WERI-Rb-1 (cell line): ENCODE results near the gene GRB7.

Source experiments
- DNase-seq: peaks from one replicate; pipeline ENCODE4 v3.0.0-alpha.2; 2020
- H3K27ac ChIP-seq: fragments of 250-450 bp; sonication (Bioruptor Pico); 2 replicates; pipeline ENCODE4 v1.5.1; 2020; ENCODE audit warnings: mild to moderate bottlenecking, moderate library complexity
- H3K27me3 ChIP-seq: fragments of 250-450 bp; sonication (Bioruptor Pico); 2 replicates; pipeline ENCODE4 v1.5.1; 2021; ENCODE audit warnings: mild to moderate bottlenecking, low read depth, moderate library complexity; ENCODE audit not compliant: insufficient read depth, severe bottlenecking
- H3K36me3 ChIP-seq: fragments of 250-450 bp; sonication (Bioruptor Pico); 2 replicates; pipeline ENCODE4 v1.5.1; 2020; ENCODE audit warnings: mild to moderate bottlenecking, moderate library complexity
- H3K4me3 ChIP-seq: 2 replicates; pipeline ENCODE4 v1.5.1; 2011; ENCODE audit warnings: low read depth, mild to moderate bottlenecking, control low read depth, low read length
- H3K9me3 ChIP-seq: fragments of 250-450 bp; sonication (Bioruptor Pico); 2 replicates; pipeline ENCODE4 v1.5.1; 2021; ENCODE audit warnings: mild to moderate bottlenecking, moderate library complexity; ENCODE audit not compliant: severe bottlenecking
- TF ChIP-seq, protein P1 (sequence below): IDR thresholded peaks from 2 replicates; pipeline ENCODE4 v1.5.1; 2011; ENCODE audit warnings: low read depth, mild to moderate bottlenecking, control low read depth, inconsistent platforms, low read length

Gene GRB7

DNA sequence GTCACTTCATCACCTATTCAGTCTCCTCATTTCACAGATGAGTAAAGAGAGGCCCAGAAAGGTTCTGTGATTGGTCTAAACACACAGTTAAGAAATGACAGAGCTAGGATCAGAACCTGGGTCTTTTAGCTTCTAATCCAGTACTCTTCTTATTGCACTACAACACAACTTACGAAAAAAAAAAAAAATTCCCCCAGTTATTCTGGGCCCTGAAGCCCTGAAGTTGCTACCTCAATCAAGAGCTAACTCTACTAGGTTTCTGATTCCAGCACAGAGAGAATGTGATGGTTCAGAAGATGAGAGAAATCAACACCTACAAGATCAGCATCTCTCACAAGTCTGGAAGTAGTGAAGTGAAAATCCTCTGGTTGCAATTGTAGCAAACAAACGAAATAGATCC, 37.3 kb downstream of the GRB7 start:
- TF ChIP-seq, protein P1, sequence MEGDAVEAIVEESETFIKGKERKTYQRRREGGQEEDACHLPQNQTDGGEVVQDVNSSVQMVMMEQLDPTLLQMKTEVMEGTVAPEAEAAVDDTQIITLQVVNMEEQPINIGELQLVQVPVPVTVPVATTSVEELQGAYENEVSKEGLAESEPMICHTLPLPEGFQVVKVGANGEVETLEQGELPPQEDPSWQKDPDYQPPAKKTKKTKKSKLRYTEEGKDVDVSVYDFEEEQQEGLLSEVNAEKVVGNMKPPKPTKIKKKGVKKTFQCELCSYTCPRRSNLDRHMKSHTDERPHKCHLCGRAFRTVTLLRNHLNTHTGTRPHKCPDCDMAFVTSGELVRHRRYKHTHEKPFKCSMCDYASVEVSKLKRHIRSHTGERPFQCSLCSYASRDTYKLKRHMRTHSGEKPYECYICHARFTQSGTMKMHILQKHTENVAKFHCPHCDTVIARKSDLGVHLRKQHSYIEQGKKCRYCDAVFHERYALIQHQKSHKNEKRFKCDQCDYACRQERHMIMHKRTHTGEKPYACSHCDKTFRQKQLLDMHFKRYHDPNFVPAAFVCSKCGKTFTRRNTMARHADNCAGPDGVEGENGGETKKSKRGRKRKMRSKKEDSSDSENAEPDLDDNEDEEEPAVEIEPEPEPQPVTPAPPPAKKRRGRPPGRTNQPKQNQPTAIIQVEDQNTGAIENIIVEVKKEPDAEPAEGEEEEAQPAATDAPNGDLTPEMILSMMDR, result no peak
- no peaks in the 10 kb centered on the region for H3K36me3 ChIP-seq
- H3K27ac ChIP-seq, result no peak overlapping the region
- no peaks in the 10 kb centered on the region for H3K9me3 ChIP-seq
- H3K27me3 ChIP-seq, result no peaks in the 10 kb centered on the region
- no peak for DNase-seq
- no peak overlapping the region for H3K4me3 ChIP-seq

DNA sequence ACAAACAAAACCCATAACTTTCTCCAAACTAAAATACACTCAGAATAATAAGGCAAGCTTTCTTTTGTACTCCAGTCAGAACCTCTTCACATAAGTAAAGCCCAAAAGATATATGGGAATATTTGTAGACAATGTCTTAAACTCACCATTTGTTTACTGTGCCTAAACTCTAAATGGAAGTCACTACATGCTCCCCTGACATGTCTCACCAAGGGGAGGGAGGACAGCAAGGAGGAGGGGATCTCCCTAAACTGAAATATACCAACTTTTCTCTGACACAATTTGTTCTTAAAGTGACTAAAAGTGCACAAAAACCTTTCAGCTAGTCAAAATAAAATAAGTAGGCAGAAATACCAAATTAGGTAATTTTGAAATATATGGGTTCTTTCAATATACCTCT, 38.5 kb downstream of the GRB7 start:
- Histone ChIP-seq H3K36me3 (no peaks in the 10 kb centered on the region), H3K27ac (no peak overlapping the region), H3K9me3 (no peaks in the 10 kb centered on the region), H3K4me3 (no peak overlapping the region), H3K27me3 (no peaks in the 10 kb centered on the region)
- TF ChIP-seq, protein P1, result no peak
- no peak for DNase-seq

DNA sequence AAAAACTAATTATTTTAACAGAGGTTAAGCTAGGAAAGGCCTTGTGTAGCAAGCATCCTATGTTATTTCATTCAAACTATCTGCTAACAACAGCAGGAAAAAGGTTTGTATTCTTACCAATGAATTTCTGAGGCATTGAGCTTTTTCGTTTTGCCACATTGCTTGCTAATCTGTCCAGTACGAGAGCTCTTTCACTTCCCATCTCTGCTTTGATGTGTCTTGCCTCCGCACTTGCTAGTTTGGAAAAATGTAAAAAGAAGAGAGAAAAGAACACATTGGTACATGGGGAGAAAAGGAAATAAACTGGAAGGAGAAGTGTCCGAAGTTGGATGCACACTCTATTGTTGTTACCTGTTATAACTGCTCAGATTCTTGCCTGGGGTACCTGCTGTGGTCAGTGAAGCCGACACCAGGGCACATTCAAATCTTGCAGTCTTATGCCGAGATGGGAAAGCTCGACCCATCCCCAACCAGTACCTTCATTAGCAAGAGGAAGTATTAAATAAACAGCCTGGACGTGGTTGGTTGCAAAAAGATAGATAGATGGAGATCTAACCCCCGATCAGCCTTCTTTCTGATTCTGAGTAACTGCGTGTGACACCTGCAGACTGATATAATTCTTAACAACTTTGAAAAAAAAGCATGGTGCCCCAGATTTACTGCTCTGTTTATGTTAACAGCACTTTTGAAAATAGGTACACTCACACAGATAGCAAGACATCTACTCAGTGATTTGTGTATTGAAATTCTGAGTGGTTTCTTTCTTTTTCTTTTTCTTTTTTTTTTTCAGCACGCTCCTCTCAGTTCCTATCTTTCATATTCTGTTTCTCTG, 40.0 kb downstream of the GRB7 start:
- no peak for DNase-seq
- no peak overlapping the region for H3K27ac ChIP-seq
- H3K9me3 ChIP-seq, result no peaks in the 10 kb centered on the region
- H3K27me3 ChIP-seq, result no peaks in the 10 kb centered on the region
- no peak overlapping the region for H3K4me3 ChIP-seq
- H3K36me3 ChIP-seq, result no peaks in the 10 kb centered on the region
- TF ChIP-seq, protein P1, result no peak

DNA sequence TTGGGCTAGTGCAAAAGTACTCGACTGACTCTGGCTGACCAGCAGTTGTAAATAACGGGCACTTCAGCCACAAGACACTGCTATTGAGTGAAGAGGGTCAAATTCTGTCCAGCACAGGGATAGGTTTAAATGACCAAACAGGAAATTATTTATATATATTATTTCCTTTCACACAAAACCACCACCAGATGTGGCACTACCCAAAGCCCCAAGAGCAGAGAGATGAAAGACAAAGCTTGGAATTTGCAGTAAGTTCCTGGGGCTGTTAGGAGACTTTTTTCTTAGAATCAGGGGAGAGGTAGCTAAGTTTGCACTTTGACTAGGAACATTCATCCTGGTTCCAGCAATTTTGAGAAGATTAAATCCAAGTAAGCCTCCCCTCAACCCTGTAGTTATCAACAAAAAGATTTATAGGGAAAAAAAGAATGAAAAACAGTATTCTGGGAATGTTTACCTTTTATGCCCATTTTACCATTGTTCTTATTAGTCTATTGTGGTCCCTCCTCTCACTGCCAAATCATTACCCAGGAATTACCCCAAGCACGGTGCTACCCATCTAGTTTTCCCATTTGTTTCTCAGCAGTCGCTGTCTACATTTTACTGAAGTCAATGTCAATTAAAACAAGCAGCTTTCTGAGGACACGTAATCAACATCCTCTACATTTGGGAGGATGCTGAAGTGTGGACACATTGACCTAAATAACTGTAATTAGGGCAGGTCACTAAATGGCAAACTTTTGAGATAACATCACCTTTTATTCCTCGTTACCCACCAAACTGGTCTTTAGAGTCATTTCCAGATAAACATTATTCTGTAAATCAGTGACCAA, 43.5 kb downstream of the GRB7 start:
- DNase-seq, result no peak
- Histone ChIP-seq H3K9me3 (no peaks in the 10 kb centered on the region), H3K27ac (no peak overlapping the region), H3K27me3 (no peaks in the 10 kb centered on the region), H3K36me3 (no peaks in the 10 kb centered on the region), H3K4me3 (no peak overlapping the region)
- TF ChIP-seq, protein P1, result no peak

DNA sequence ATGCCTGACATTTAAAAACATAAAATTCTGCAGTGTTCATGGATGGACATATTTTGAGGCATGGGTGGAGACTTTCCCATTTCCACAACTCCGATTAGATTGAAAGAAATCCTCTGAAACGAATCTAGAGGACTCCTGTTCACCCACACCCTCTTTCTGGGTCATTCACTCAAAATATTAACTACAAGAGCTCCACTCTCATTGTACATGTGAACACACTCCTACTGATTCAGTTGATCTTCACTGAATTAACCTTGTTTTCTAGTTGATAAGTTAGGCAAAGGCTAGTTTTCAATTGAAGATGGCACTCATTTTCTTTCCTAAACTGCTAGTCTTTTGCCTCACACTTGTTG, 44.1 kb downstream of the GRB7 start:
- Histone ChIP-seq H3K27me3 (no peaks in the 10 kb centered on the region), H3K9me3 (no peaks in the 10 kb centered on the region), H3K4me3 (no peak overlapping the region), H3K36me3 (no peaks in the 10 kb centered on the region), H3K27ac (no peak overlapping the region)
- DNase-seq, result no peak
- TF ChIP-seq, protein P1, result no peak
